NOMO-1 treated with dmso at 0.1 percent for 144 hours (cell line): ENCODE measurements around the gene BAZ1B.
"Not testable (repeated sequence)": the region's sequence is repeated elsewhere in the genome, so short reads cannot be mapped to it uniquely, and the experiment has no call there.

Source experiments
- DNase-seq: peaks from one replicate; lab custom pipeline; 2025; ENCODE audit not compliant: unreplicated experiment; lab: John Stamatoyannopoulos, UW

The BAZ1B gene

GRCh38 chr7:73429215-73429614 lies 92.9 kb downstream of the BAZ1B start:
- DNase-seq, result no peak

- DNase-seq, result no peak
Measured at GRCh38 chr7:73427902-73428787, 93.9 kb downstream of the BAZ1B start.

GRCh38 chr7:73426016-73426415 lies 96.1 kb downstream of the BAZ1B start:
- no peak for DNase-seq

GRCh38 chr7:73425356-73425983 lies 96.6 kb downstream of the BAZ1B start:
- no peak for DNase-seq

- DNase-seq, result no peak
Measured at GRCh38 chr7:73424489-73424885, 97.6 kb downstream of the BAZ1B start.

- no peak for DNase-seq
Measured at GRCh38 chr7:73423519-73424488, 98.3 kb downstream of the BAZ1B start.

- not testable (repeated sequence) for DNase-seq
Measured at GRCh38 chr7:73420610-73421009, 101.5 kb downstream of the BAZ1B start.

- DNase-seq, result not testable (repeated sequence)
Measured at GRCh38 chr7:73420016-73420415, 102.1 kb downstream of the BAZ1B start.

- no peak for DNase-seq
Measured at GRCh38 chr7:73418113-73418703, 103.9 kb downstream of the BAZ1B start.

- DNase-seq, result not testable (repeated sequence)
Measured at GRCh38 chr7:73410541-73411131, 111.5 kb downstream of the BAZ1B start.

GRCh38 chr7:73404860-73405259 lies 117.2 kb downstream of the BAZ1B start:
- DNase-seq, result not testable (repeated sequence)

GRCh38 chr7:73399185-73400050 lies 122.7 kb downstream of the BAZ1B start:
- DNase-seq, result not testable (repeated sequence)

GRCh38 chr7:73397521-73398281 lies 124.4 kb downstream of the BAZ1B start:
- no peak for DNase-seq

GRCh38 chr7:73395538-73396503 lies 126.3 kb downstream of the BAZ1B start:
- DNase-seq, result no peak

GRCh38 chr7:73394422-73394821 lies 127.7 kb downstream of the BAZ1B start:
- DNase-seq, result no peak

GRCh38 chr7:73391396-73391795 lies 130.7 kb downstream of the BAZ1B start:
- DNase-seq, result no peak
